NK-92 treated with Interleukin-12 subunit alpha and Interleukin-12 subunit beta, amount 100 ng/mL, for 24 hours (cell line): Measurements from ENCODE around the gene UBE2D2.
"Not testable (repeated sequence)": the region's sequence is repeated elsewhere in the genome, so short reads cannot be mapped to it uniquely, and the experiment has no call there.

Source experiments
- DNase-seq: peaks from one replicate; lab custom pipeline; 2025; lab: John Stamatoyannopoulos, UW

The UBE2D2 gene

GRCh38 chr5:139549162-139549894 lies 11.8 kb upstream of the UBE2D2 start:
- DNase-seq: no peak

DNA sequence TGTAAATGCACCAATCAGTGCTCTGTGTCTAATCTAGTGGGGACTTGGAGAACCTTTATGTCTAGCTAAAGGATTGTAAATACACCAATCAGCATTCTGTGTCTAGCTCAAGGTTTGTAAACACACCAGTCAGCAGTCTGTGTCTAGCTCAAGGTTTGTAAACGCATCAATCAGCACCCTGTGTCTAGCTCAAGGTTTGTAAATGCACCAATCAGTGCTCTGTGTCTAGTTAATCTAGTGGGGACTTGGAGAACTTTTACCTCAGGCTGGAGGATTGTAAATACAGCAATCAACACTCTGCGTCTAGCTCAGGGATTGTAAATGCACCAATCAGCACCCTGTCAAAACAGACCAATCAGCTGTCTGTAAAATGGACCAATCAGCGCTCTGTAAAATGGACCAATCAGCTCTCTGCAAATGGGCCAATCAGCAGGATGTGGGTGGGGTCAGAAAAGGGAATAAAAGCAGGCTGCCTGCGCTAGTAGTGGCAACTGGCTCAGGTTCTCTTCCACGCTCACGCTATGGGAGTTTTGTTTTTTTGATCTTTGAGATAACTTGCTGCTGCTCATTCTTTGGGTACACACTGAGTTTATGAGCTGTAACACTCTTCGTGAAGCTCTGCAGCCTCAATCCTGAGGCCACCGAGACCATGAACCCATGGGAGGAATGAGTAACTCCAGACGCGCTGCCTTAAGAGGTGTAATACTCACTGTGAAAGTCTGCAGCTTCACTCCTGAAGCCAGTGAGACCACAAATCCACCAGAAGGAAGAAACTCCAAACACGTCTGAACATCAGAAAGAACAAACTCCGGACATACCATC lies 10.9 kb upstream of the UBE2D2 start:
- DNase-seq: not testable (repeated sequence)

DNA sequence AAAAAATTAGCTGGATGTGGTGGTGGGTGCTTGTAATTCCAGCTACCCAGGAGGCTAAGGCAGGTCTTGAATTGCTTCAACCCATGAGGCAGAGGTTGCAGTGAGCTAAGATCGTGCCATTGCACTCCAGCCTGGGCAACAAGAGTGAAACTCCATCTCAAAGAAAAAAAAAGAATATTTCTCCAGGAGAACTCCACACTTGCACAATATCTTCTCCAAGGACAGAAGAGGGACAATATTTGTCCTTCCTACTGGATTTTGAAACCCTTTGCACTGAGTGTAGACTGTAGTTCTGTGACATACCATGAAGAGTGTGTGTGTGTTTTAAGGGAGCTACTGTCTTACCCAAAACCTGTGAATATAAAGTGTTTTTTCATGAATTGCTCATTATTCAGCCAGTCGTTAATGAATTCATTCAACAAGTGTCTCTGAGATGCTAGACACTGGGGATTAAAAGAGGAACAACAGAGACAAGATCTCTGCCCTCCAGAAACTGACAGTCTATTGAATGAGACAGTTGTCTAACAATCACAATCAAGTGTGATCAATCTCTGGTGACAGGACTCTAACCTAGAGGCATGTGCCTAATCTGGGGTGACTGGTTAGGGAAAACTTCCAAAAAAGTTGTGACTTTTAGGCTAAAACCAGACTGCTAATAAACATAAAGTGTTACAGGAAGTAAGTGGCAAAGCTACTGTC lies 9.8 kb upstream of the UBE2D2 start:
- no peak for DNase-seq

DNA sequence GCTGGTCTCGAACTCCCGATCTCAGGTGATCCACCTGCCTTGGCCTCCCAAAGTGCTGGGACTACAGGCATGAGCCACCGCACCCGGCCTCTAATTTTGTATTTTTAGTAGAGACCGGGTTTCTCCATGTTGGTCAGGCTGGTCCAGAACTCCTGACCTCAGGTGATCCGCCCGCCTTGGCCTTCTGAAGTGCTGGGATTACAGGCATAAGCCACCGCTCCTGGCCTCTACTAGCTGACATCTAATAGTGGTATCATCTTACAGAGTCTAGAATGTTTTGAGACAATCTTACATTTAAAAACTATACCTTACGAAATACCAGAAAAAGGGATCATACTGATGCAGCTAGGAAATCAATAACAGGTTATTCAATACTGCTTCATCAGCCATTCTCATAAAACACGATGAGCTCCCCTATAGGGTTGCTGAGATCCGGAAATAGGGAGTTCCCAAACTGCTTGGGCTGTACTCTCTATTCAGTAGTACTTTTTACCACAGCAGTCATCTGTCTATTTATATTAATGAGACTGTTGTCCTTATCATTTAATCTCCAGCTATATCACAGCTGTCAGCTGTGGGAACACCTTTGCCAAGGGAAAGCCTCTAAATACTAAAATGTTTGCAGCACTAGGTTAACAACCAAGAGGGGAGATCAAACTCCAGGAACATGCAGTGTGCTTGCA lies 8.1 kb upstream of the UBE2D2 start:
- no peak for DNase-seq

- no peak for DNase-seq
Observed at GRCh38 chr5:139554264-139554663, 6.9 kb upstream of the UBE2D2 start.

GRCh38 chr5:139557811-139558210 lies 3.3 kb upstream of the UBE2D2 start:
- no peak for DNase-seq

DNA sequence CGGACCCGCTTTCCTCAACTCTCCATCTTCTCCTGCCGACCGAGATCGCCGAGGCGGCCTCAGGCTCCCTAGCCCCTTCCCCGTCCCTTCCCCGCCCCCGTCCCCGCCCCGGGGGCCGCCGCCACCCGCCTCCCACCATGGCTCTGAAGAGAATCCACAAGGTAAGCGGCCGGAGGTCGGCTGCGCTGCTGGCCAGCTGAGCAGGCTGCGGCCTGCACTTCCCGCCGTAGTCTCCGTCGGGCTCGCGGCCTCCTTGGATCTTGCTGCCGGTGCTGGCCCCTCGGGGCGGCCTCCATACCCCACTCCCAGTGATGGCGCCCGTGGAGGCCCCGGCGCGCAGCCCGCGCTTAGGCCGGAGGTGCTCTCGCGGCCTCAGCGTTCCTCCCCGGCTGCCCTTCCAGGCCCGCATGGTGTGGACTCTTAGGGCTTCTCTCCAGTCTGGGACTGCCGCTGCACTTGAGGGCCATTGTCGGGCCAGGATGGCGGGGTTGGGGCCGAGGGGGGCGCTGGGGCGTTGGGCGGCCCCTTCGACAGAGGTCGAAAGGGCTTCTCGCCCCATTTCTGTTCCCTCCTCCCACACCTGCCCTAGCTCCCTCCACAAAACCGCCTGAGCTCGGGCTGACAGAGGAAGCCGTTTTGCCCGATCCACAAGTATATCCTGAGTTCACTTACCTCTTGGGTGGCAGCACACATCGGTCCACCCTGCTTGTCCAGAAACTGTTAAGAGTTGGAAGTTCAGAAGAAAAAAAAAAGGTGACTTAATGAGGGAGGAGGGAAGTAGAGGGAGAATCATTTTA lies 714 bp downstream of the UBE2D2 start:
- DNase-seq: peak; percentile 56

DNA sequence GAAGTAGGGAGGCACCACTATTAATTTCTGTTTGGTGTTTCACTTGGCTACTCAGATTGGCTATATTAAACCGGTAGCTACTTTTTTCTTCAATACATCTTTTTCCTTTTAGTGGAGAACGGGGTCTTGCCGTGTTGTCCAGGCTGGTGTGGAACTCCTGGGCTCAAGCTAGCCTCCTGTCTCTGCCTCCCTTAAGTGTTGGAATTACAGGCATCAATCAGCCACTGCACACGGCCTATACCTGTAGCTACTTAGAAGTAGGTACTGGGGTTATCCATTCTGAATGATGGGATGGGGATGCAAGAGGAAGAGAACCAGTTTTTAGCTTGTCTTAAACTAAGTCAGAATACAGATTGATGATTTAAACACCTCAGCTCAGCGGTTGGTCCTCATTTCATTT lies 1.7 kb downstream of the UBE2D2 start:
- DNase-seq: no peak

DNA sequence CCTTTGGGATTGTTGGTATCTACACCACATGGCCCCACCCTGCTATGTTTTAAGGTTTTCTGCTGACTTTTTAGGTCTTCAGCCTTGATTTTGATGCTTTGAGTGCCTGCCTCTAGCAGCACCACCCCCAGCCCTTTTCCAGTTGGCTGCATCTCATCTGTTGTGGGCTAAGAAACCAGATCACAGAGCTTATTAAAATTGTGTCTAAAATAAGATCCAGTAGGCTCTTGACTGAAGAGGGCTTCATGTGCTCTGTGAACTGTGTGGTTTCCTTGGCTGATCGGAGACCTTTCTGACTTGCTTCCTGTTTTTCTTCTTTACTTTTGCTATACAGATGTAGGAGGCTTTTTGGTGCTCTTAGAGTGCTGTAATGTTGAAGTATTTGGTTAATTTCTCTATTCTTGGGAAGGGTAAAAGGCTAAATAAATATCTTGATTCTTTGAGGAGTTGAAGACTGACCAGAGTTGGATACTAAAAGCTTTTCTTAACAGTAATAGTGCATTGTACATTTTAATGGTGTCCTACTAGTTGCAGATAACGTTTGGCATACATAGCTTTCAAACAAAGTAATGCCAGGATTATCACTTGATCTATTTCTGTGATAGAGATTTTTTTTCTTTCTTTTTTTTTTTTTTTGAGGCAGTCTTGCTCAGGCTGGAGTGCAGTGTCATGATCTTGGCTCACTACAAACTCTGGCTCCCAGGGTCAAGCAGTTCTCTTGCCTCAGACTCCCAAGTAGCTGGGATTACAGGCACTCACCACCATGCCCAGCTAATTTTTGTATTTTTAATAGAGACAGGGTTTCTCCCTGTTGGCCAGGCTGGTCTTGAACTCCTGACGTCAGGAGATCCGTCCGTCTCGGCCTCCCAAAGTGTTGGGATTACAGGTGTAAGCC lies 4.5 kb downstream of the UBE2D2 start:
- DNase-seq: no peak

GRCh38 chr5:139566611-139567010 lies 5.5 kb downstream of the UBE2D2 start:
- no peak for DNase-seq

DNA sequence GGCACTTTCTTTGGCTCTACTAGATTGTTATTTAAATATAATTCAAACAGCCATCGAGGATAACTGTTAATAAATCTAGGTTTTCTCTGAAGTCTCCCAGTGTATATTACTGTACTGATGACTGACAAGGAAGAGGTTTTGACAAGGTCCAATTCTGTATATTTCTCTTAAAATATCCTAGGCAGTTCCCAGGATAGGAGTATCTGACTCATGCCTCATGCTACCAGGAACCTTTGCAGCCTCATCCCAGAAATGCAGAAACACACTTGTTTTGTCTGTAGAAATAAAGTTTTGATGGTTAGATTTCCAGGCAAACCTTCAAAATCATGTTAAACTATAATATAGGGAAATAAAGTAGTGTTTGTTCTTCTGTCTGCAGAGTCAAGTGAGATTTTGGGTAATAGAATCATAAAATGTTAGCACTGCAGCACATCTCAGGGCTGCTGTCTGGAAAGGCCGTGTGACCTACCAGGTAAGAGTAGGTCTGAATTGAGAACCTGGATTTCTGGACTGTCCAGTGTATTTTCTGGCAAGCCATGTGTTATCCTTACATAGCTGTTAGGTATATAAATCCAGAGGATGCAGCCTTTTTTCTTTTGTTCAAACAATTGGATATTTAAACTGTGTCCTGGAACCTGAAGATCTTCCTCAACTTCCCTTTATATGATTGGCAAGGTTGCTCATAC lies 8.3 kb downstream of the UBE2D2 start:
- no peak for DNase-seq

GRCh38 chr5:139571543-139571942 lies 10.4 kb downstream of the UBE2D2 start:
- no peak for DNase-seq

DNA sequence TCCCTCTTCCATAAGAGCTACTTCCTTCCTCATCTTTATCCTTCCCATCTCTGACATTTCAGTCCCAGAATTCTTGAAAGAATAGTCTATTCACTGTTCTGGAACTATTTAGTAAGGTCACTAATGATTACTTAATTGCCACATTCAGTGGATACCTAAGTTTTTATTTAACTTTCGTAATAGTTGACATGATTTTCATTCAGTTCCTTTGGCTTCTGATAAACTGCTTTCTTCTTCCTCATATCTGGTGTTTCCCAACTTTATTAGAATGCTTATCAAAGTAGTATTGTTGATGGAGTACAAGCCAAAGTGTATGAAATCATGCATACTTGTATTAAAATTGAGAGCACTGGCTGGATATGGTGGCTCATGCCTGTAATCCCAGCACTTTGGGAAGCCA lies 10.8 kb downstream of the UBE2D2 start:
- DNase-seq: no peak

DNA sequence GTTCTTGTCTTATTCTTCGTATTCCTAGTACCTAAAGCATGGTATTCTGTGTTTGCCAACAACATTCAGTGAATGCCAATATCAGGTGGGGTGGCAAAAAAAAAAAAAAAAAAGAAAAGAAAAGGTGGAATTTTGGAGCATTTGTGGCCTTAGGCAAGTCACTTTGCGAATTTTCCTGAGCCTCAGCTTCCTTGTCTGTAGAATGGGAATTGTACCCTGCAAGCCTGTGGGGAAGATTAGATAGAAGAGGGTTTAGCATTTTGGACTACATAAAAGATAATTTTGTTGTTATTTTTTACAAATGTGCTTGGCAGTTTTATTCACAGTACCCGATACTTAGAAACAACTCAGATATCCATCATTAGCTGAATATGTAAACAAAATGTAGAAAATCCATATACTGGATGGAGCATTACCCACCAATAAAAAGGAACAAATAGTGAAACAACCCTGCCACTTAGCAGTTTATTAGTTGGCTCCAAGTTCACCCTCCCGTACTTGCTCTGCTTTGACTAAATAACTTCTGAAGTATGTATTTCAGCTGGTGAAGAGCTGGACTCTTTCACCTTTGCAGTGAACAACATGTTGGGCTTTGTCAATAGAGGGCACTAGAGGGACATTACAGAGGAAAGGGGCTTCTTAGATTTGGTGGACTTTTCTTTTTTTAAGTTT lies 13.6 kb downstream of the UBE2D2 start:
- no peak for DNase-seq

- no peak for DNase-seq
Observed at GRCh38 chr5:139575313-139575646, 14.1 kb downstream of the UBE2D2 start.

GRCh38 chr5:139575751-139576150 lies 14.6 kb downstream of the UBE2D2 start:
- no peak for DNase-seq

- no peak for DNase-seq
Observed at GRCh38 chr5:139577689-139578290, 16.7 kb downstream of the UBE2D2 start.

DNA sequence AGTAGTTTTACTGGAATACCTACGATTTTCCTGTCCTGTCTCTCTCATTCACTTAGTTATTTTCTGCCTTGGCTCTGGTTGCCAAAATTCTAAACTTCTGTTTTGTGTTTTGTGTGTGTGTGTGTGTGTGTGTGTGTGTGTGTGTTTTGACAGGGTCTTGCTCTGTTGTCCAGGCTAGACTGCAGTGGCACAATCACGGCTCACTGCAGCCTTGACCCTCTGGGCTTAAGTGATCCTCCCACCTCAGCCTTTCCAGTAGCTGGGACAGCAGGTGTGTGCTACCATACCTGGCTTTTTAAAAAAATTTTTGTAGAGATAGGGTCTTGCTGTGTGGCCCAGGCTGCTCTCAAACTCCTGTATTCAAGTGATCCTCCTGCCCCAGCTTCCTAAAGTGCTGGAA lies 17.2 kb downstream of the UBE2D2 start:
- no peak for DNase-seq

DNA sequence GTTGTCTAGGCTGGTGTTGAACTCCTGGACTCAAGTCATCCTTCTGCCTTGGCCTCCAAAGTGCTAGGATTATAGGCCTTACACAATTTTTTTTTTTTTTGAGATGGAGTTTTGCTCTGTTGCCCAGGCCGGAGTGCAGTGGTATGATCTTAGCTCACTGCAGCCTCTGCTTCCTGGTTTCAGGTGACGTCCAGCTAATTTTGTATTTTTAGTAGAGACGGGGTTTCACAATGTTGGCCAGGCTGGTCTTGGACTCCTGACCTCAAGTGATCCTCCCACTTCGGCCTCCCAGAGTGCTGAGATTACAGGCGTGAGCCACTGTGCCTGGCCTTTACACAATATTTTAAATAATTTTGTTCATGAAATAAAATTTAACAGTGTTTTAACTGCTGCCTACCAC lies 21.0 kb downstream of the UBE2D2 start:
- not testable (repeated sequence) for DNase-seq
